Endothelial cell of umbilical vein (primary cell): Measurements from ENCODE around the gene MICALL1. TPM values are rescaled to one million over a fixed set of nuclear protein-coding genes. Genes with fewer than 3 reads are reported as not detected.

Experiments used
- BruUV-seq: library from RNA; stranded (reverse); fragments of 400-500 nt; replicated peaks from 2 replicates; lab custom pipeline; 2021; lab: Mats Ljungman, UMichigan
- CTCF ChIA-PET: fragments of 300-600, 350-600 bp; sonication (Branson Sonifier 250); formaldehyde crosslinking; loops from one replicate; lab custom pipeline; 2021; ENCODE audit warnings: antibody characterized with exemption, inconsistent platforms; lab: Charles Lee
- POLR2A ChIA-PET: fragments of 300-600, 350-600 bp; sonication (Branson Sonifier 250); formaldehyde crosslinking; loops from one replicate; lab custom pipeline; 2021; ENCODE audit warnings: antibody characterized with exemption, inconsistent platforms; lab: Charles Lee
- DNase-seq: peaks from one replicate; pipeline ENCODE4 v3.0.0-alpha.2; 2011; ENCODE audit warnings: low read depth, low spot score
- FAIRE-seq: peaks from 2 replicates; lab custom pipeline; 2011; peaks lifted over from hg19 to GRCh38; lab: Jason Lieb, UNC
- H2AFZ ChIP-seq: 2 replicates; pipeline ENCODE4 v1.6.0; 2012; ENCODE audit warnings: low read depth, low read length, control low read depth, inconsistent platforms
- H3K27ac ChIP-seq: 2 replicates; pipeline ENCODE4 v1.5.1; 2011; ENCODE audit warnings: low read depth, mild to moderate bottlenecking, control low read depth, low read length, moderate library complexity; ENCODE audit not compliant: insufficient read depth
- H3K27me3 ChIP-seq, 2 experiments: 2 replicates each; pipeline versions ENCODE4 v1.6.0 to v1.6.1; 2011; ENCODE audit warnings: low read length in 2 of 2, mixed read lengths in 1 of 2; ENCODE audit not compliant: control insufficient read depth in 2 of 2, insufficient read depth in 2 of 2
- H3K36me3 ChIP-seq, 2 experiments: 2 replicates in 1 of 2; 3 replicates in 1 of 2; pipeline ENCODE4 v1.5.1; 2011; ENCODE audit warnings: low read length in 2 of 2, mild to moderate bottlenecking in 1 of 2, moderate library complexity in 1 of 2; ENCODE audit not compliant: control insufficient read depth in 2 of 2, insufficient read depth in 2 of 2; ENCODE audit errors: extremely low read depth in 1 of 2
- H3K4me1 ChIP-seq: 3 replicates; pipeline ENCODE4 v1.5.1; 2011; ENCODE audit warnings: mild to moderate bottlenecking, low read length; ENCODE audit not compliant: control insufficient read depth, insufficient read depth; ENCODE audit errors: extremely low read depth
- H3K4me2 ChIP-seq: 2 replicates; pipeline ENCODE4 v1.6.1; 2011; ENCODE audit warnings: low read length, control low read depth, mixed read lengths; ENCODE audit not compliant: insufficient read depth
- H3K4me3 ChIP-seq, 3 experiments: fragments of 200-600 bp in 1 of 3; sonication (generic), shearing (Covaris generic) in 1 of 3; replicated peaks in 1 of 3; 2 replicates each; pipeline ENCODE4 v1.5.1; 2011 to 2016; ENCODE audit warnings: control low read depth in 3 of 3, low read length in 3 of 3, mild to moderate bottlenecking in 2 of 3, inconsistent platforms in 1 of 3, low read depth in 1 of 3, moderate library complexity in 1 of 3; ENCODE audit not compliant: insufficient read depth in 1 of 3
- H3K79me2 ChIP-seq: 2 replicates; pipeline ENCODE4 v1.6.0; 2012; ENCODE audit warnings: low read length, inconsistent platforms; ENCODE audit not compliant: control insufficient read depth, insufficient read depth
- H3K9ac ChIP-seq: replicated peaks from 2 replicates; pipeline ENCODE3; 2011; ENCODE audit warnings: low read length, control low read depth; ENCODE audit not compliant: insufficient read depth; ENCODE audit errors: extremely low read depth
- H3K9me1 ChIP-seq: replicated peaks from 3 replicates; pipeline ENCODE4 v1.6.0; 2011; ENCODE audit warnings: mild to moderate bottlenecking, low read length; ENCODE audit not compliant: control insufficient read depth, insufficient read depth; ENCODE audit errors: extremely low read depth
- H3K9me3 ChIP-seq: replicated peaks from 2 replicates; pipeline ENCODE4 v1.5.1; 2012; ENCODE audit warnings: low read length, inconsistent platforms; ENCODE audit not compliant: control insufficient read depth, insufficient read depth
- H4K20me1 ChIP-seq: replicated peaks from 2 replicates; pipeline ENCODE3; 2011; ENCODE audit warnings: mild to moderate bottlenecking, low read length; ENCODE audit not compliant: control insufficient read depth, insufficient read depth; ENCODE audit errors: extremely low read depth
- CTCF ChIP-seq, 2 donors: IDR thresholded peaks; 1 replicate in 1 of 2; 2 replicates in 1 of 2; pipeline ENCODE4 v1.5.1; 2011; ENCODE audit warnings: low read length in 2 of 2, mild to moderate bottlenecking in 2 of 2, moderate library complexity in 2 of 2, control low read depth in 1 of 2, inconsistent platforms in 1 of 2, low read depth in 1 of 2; ENCODE audit not compliant: insufficient read depth in 1 of 2; ENCODE audit errors: extremely low read depth in 1 of 2
- EZH2 ChIP-seq: IDR thresholded peaks from 2 replicates; pipeline ENCODE4 v1.6.1; 2012; ENCODE audit warnings: borderline replicate concordance, low read depth, mild to moderate bottlenecking, moderate library complexity, low read length, inconsistent platforms; ENCODE audit not compliant: severe bottlenecking
- FOS ChIP-seq: IDR thresholded peaks from 2 replicates; pipeline ENCODE4 v1.6.1; 2011; ENCODE audit warnings: mild to moderate bottlenecking, low read length, moderate library complexity, borderline replicate concordance; ENCODE audit not compliant: insufficient read depth
- GATA2 ChIP-seq: IDR thresholded peaks from 2 replicates; pipeline ENCODE4 v1.7.0; 2011; ENCODE audit warnings: low read depth, mild to moderate bottlenecking, moderate library complexity, mixed read lengths, low read length; ENCODE audit not compliant: insufficient read length, insufficient read depth
- JUN ChIP-seq: IDR thresholded peaks from 2 replicates; pipeline ENCODE4 v1.6.1; 2011; ENCODE audit warnings: borderline replicate concordance, low read depth; ENCODE audit not compliant: insufficient read length, insufficient read depth
- MAX ChIP-seq: IDR thresholded peaks from 2 replicates; pipeline ENCODE4 v1.6.1; 2011; ENCODE audit not compliant: insufficient read depth, insufficient read length
- MYC ChIP-seq: IDR thresholded peaks from one replicate; pipeline ENCODE4 v1.6.1; 2011; ENCODE audit warnings: mild to moderate bottlenecking, low read depth, low read length
- POLR2A ChIP-seq: IDR thresholded peaks from 2 replicates; pipeline ENCODE4 v1.6.1; 2012; ENCODE audit warnings: low read depth, mild to moderate bottlenecking, control low read depth, low read length
- POLR2AphosphoS5 ChIP-seq: IDR thresholded peaks from 2 replicates; pipeline ENCODE4 v1.6.1; 2012; ENCODE audit warnings: low read depth, mild to moderate bottlenecking, control low read depth, low read length, moderate library complexity; ENCODE audit not compliant: insufficient read depth
- dilution Hi-C: fragments of 300-500 bp; cut with MboI; formaldehyde crosslinking; loops from one replicate; pipeline ENCODE4 v1.15.0; 2019; ENCODE audit warnings: low sequenced_read_pairs; ENCODE audit not compliant: extremely low pct_ligation_motif_present
- intact Hi-C: fragments of 100-400 bp; cut with micrococcal nuclease; formaldehyde crosslinking; loops from one replicate; pipeline ENCODE4 v1.10.0; 2022
- polyA plus RNA-seq, 4 experiments: library from polyadenylated mRNA; depleted of rRNA in 3 of 4; stranded (reverse) in 3 of 4; unstranded in 1 of 4; fragments of >200 nt; gene quantifications; 2 replicates each; pipeline versions ENCODE4 v1.2.1 to v1.2.3, GENCODE V29; 2011 to 2012; ENCODE audit warnings: missing spikeins in 1 of 4
- total RNA-seq: library from RNA; stranded (reverse); gene quantifications from 2 replicates; pipeline ENCODE4 v1.2.3, GENCODE V29; 2021

MICALL1 gene
- total and polyA plus RNA-seq, 2 donors (not counting 3 experiments of a cell fraction or from before 2014, with no cell fraction given): 23.9 to 66.9 TPM

- BruUV-seq: no TSS peak
- Histone ChIP-seq H4K20me1 (no peaks in the 10 kb centered on the region), H3K27ac (no peak overlapping the region), H3K9ac (no peak overlapping the region), H3K27me3 (no peaks in the 10 kb centered on the region), H3K9me3 (no peaks in the 10 kb centered on the region), H3K36me3 (peaks cover 5 to 32% of the 10 kb centered on the region in 2 experiments), H2AFZ (no peak overlapping the region), H3K79me2 (no peaks in the 10 kb centered on the region), H3K4me1 (no peaks in the 10 kb centered on the region), H3K9me1 (no peaks in the 10 kb centered on the region), H3K4me2 (no peak overlapping the region), H3K4me3 (no peak overlapping the region)
- DNase-seq (no peak), FAIRE-seq (no peak)
- ChIA-PET CTCF (no interaction called here), POLR2A (no interaction called here)
- intact Hi-C loops: no loop called here
- dilution Hi-C loops: no loop called here
- TF ChIP-seq EZH2 (no peak), CTCF (IDR thresholded peaks at IDR 0.05; ENCODE audit: extremely low read depth in 1 of 2, insufficient read depth in 1 of 2, low read depth in 1 of 2, low read length in 2 of 2) (no peak), MAX (no peak), POLR2AphosphoS5 (no peak), JUN (no peak), MYC (no peak), POLR2A (no peak), GATA2 (no peak), FOS (no peak)
Observed at GRCh38 chr22:37923927-37924326, 17.8 kb downstream of the MICALL1 start.
